Hepatocyte (in vitro differentiated cells): ENCODE results near the gene LATS2. TPM values are rescaled to one million over a fixed set of nuclear protein-coding genes. Genes with fewer than 3 reads are reported as not detected.

Experiments used
- DNase-seq: peaks from one replicate; pipeline ENCODE4 v3.0.0-alpha.2; 2016; ENCODE audit warnings: low spot score
- H2AFZ ChIP-seq: fragments of 200-600 bp; sonication (generic); 2 replicates; pipeline ENCODE4 v1.6.0; 2016; ENCODE audit warnings: antibody characterized with exemption, mild to moderate bottlenecking
- H3K27ac ChIP-seq: fragments of 200-600 bp; sonication (generic); 2 replicates; pipeline ENCODE4 v1.5.1; 2016; ENCODE audit warnings: mild to moderate bottlenecking
- H3K27me3 ChIP-seq: fragments of 200-600 bp; sonication (generic); 2 replicates; pipeline ENCODE4 v1.6.1; 2016
- H3K36me3 ChIP-seq: fragments of 200-600 bp; sonication (generic); replicated peaks from 2 replicates; pipeline ENCODE4 v1.5.1; 2016; ENCODE audit warnings: low read depth; ENCODE audit not compliant: insufficient read depth
- H3K4me1 ChIP-seq: fragments of 200-600 bp; sonication (generic); 2 replicates; pipeline ENCODE4 v1.5.1; 2016; ENCODE audit warnings: mild to moderate bottlenecking, moderate library complexity; ENCODE audit not compliant: insufficient read depth
- H3K4me2 ChIP-seq: fragments of 200-600 bp; sonication (generic); 2 replicates; pipeline ENCODE4 v1.6.0; 2016
- H3K4me3 ChIP-seq: fragments of 200-600 bp; sonication (generic); 2 replicates; pipeline ENCODE4 v1.5.1; 2016; ENCODE audit warnings: mild to moderate bottlenecking
- H3K79me2 ChIP-seq: fragments of 200-600 bp; sonication (generic); 2 replicates; pipeline ENCODE4 v1.6.0; 2017; ENCODE audit warnings: mild to moderate bottlenecking
- H3K9me2 ChIP-seq: fragments of 200-600 bp; sonication (generic); replicated peaks from 2 replicates; pipeline ENCODE4 v1.6.0; 2017; ENCODE audit warnings: mild to moderate bottlenecking; ENCODE audit not compliant: insufficient read depth
- H3K9me3 ChIP-seq: fragments of 200-600 bp; sonication (generic); 2 replicates; pipeline ENCODE4 v1.5.1; 2016; ENCODE audit warnings: low read depth, mild to moderate bottlenecking
- H4K20me1 ChIP-seq: fragments of 200-600 bp; sonication (generic); 2 replicates; pipeline ENCODE4 v1.6.0; 2016; ENCODE audit warnings: mild to moderate bottlenecking; ENCODE audit not compliant: insufficient read depth, poor library complexity, severe bottlenecking
- CTCF ChIP-seq: fragments of 200-600 bp; sonication (generic); IDR thresholded peaks from 2 replicates; pipeline ENCODE4 v1.5.1; 2016; ENCODE audit warnings: antibody characterized with exemption, mild to moderate bottlenecking; ENCODE audit not compliant: poor library complexity
- EZH2 ChIP-seq: fragments of 200-600 bp; sonication (generic); IDR thresholded peaks from 2 replicates; pipeline ENCODE4 v1.6.1; 2016; ENCODE audit warnings: antibody characterized with exemption, mild to moderate bottlenecking, borderline replicate concordance
- EZH2phosphoT487 ChIP-seq: fragments of 200-600 bp; sonication (generic); IDR thresholded peaks from one replicate; pipeline ENCODE4 v1.6.1; 2018; ENCODE audit warnings: antibody characterized with exemption, mild to moderate bottlenecking, low read depth, moderate library complexity; ENCODE audit not compliant: unreplicated experiment, severe bottlenecking
- WGBS: methylation state at CpG from one replicate; pipeline ENCODE4 v1.1.6; 2016; ENCODE audit warnings: low lambda C conversion rate; ENCODE audit errors: missing lambda C conversion rate; 5-methylcytosine and 5-hydroxymethylcytosine counted together
- polyA plus RNA-seq: library from polyadenylated mRNA; unstranded; fragments of >200 nt; fragmentation: Nextera tagmentation; extraction: Ambion mirVana; gene quantifications from 2 replicates; pipeline ENCODE4 v1.2.1, GENCODE V29; 2016
- total RNA-seq: library from RNA; depleted of rRNA; stranded (reverse); fragments of >200 nt; gene quantifications from 2 replicates; pipeline ENCODE4 v1.2.3, GENCODE V29; 2014

LATS2 gene
- total and polyA plus RNA-seq, 2 experiments from 2014 or later = 6.2 to 15.5 TPM

- 89% methylated on average over 8 of the region's 8 CpGs for WGBS
- no peak for DNase-seq
- TF ChIP-seq EZH2 = no peak
- no peak for TF ChIP-seq EZH2phosphoT487
- no peak for TF ChIP-seq CTCF
- Histone ChIP-seq H3K36me3 (no peaks in the 10 kb centered on the region), H3K9me2 (no peaks in the 10 kb centered on the region), H3K27ac (no peak overlapping the region), H3K27me3 (no peaks in the 10 kb centered on the region), H3K4me1 (peaks cover 12% of the 10 kb centered on the region), H4K20me1 (peaks cover 87% of the 10 kb centered on the region), H2AFZ (no peak overlapping the region), H3K9me3 (no peaks in the 10 kb centered on the region), H3K79me2 (peaks cover 99% of the 10 kb centered on the region), H3K4me3 (no peak overlapping the region), H3K4me2 (no peak overlapping the region)
Measured at GRCh38 chr13:21054313-21054712, 7.1 kb downstream of the LATS2 start.

GRCh38 chr13:21053231-21053630 is 8.2 kb downstream of the LATS2 start:
- H3K4me3 ChIP-seq = no peak overlapping the region
- WGBS = 94% methylated on average over 5 of the region's 5 CpGs
- no peak for DNase-seq
- TF ChIP-seq CTCF (no peak), EZH2 (no peak), EZH2phosphoT487 (no peak)
- no peaks in the 10 kb centered on the region for H3K9me3 ChIP-seq
- H3K27me3 ChIP-seq = no peaks in the 10 kb centered on the region
- no peak overlapping the region for H3K27ac ChIP-seq
- no peak overlapping the region for H2AFZ ChIP-seq
- H3K4me2 ChIP-seq = no peak overlapping the region
- peaks cover 4% of the 10 kb centered on the region for H3K4me1 ChIP-seq
- H3K79me2 ChIP-seq = peaks cover 99% of the 10 kb centered on the region
- no peaks in the 10 kb centered on the region for H3K9me2 ChIP-seq
- peaks cover 88% of the 10 kb centered on the region for H4K20me1 ChIP-seq
- no peaks in the 10 kb centered on the region for H3K36me3 ChIP-seq

GRCh38 chr13:21051675-21052074 is 9.7 kb downstream of the LATS2 start:
- H3K27me3 ChIP-seq = no peaks in the 10 kb centered on the region
- no peaks in the 10 kb centered on the region for H3K9me3 ChIP-seq
- no peak overlapping the region for H3K27ac ChIP-seq
- H3K79me2 ChIP-seq = peaks cover 99% of the 10 kb centered on the region
- no peaks in the 10 kb centered on the region for H3K9me2 ChIP-seq
- WGBS = 95% methylated on average over 3 of the region's 3 CpGs
- DNase-seq = no peak
- H4K20me1 ChIP-seq = peaks cover 86% of the 10 kb centered on the region
- no peak overlapping the region for H3K4me3 ChIP-seq
- no peaks in the 10 kb centered on the region for H3K36me3 ChIP-seq
- no peak overlapping the region for H2AFZ ChIP-seq
- H3K4me1 ChIP-seq = no peaks in the 10 kb centered on the region
- no peak overlapping the region for H3K4me2 ChIP-seq
- TF ChIP-seq EZH2 (no peak), CTCF (no peak), EZH2phosphoT487 (no peak)
